ENCODE results near the gene PTPRT.

- TF ChIP-seq CTCF (IDR thresholded peaks at IDR 0.05 in 2 of 3, conservative IDR thresholded peaks at IDR 0.05 in 1 of 3; ENCODE audit: borderline replicate concordance in 1 of 3, insufficient read depth in 1 of 3, low read depth in 2 of 3, low read length in 2 of 3) (no peak), ZBTB33 (IDR thresholded peaks at IDR 0.05; ENCODE audit: extremely low read depth, insufficient replicate concordance, low read length) (no peak), YY1 (IDR thresholded peaks at IDR 0.05; ENCODE audit: extremely low read depth, insufficient replicate concordance, low read depth, low read length) (no peak), POLR2A (IDR thresholded peaks at IDR 0.05; ENCODE audit: borderline replicate concordance, extremely low read depth, insufficient read depth, insufficient read length) (no peak), EZH2 (IDR thresholded peaks at IDR 0.05) (no peak)
Observed at GRCh38 chr20:42370075-42370474, 819.6 kb downstream of the PTPRT start.

Data from HCT116 (cell line).